Parathyroid adenoma (tissue), 2 donors: ENCODE results near the gene MYO1D.

Source experiments
- H2AFZ ChIP-seq: fragments of 300-600 bp; sonication (generic); one replicate; pipeline ENCODE4 v1.7.0; 2017; ENCODE audit warnings: antibody characterized with exemption, mild to moderate bottlenecking
- H3K27ac ChIP-seq: fragments of 300-600 bp; sonication (generic); one replicate; pipeline ENCODE4 v1.7.0; 2017
- H3K27me3 ChIP-seq: fragments of 300-600 bp; sonication (generic); one replicate; pipeline ENCODE4 v1.7.0; 2017; ENCODE audit warnings: low read length; ENCODE audit not compliant: control insufficient read depth, insufficient read depth
- H3K36me3 ChIP-seq: fragments of 300-600 bp; sonication (generic); one replicate; pipeline ENCODE4 v1.7.0; 2017; ENCODE audit warnings: low read length; ENCODE audit not compliant: control insufficient read depth, insufficient read depth
- H3K4me1 ChIP-seq: fragments of 300-600 bp; sonication (generic); one replicate; pipeline ENCODE4 v1.7.0; 2017; ENCODE audit warnings: control low read depth
- H3K4me2 ChIP-seq: fragments of 300-600 bp; sonication (generic); one replicate; pipeline ENCODE4 v1.7.0; 2017; ENCODE audit warnings: low read length
- H3K4me3 ChIP-seq: fragments of 300-600 bp; sonication (generic); one replicate; pipeline ENCODE4 v1.7.0; 2017; ENCODE audit warnings: low read depth, low read length
- H3K79me2 ChIP-seq: fragments of 300-600 bp; sonication (generic); one replicate; pipeline ENCODE4 v1.7.0; 2017; ENCODE audit warnings: control low read depth
- H3K9ac ChIP-seq: fragments of 300-600 bp; sonication (generic); one replicate; pipeline ENCODE4 v1.7.0; 2017; ENCODE audit warnings: mild to moderate bottlenecking
- H3K9me3 ChIP-seq: fragments of 300-600 bp; sonication (generic); one replicate; pipeline ENCODE4 v1.7.0; 2017; ENCODE audit warnings: low read length; ENCODE audit not compliant: control insufficient read depth
- CTCF ChIP-seq: fragments of 300-600 bp; sonication (generic); IDR thresholded peaks from one replicate; pipeline ENCODE4 v1.7.0; 2017; ENCODE audit warnings: antibody characterized with exemption, mild to moderate bottlenecking
- donor health status: primary hyperparathyroidism.

The MYO1D gene

DNA sequence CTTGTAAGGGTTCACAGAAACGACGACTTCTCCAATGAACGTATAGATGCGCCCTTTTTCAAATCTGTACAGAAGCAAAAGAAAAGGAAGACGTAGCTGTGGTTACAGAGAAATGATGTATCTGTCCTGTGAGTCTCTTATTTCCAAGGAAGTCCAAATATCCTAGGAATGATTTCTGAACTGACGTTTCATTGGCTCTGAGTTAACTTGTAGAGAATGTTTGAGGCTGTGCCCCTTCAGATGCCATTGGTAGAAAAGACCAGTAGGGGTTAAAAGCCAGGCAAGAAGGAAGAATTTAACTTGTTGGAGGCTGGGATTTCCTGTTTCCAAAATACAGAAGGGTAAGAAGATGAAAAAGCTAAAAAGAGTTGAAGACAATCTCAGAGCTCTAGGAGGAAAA is 96.2 kb downstream of the MYO1D start:
- Histone ChIP-seq H3K79me2 (no peaks in the 10 kb centered on the region), H3K27ac (no peak overlapping the region), H3K36me3 (no peaks in the 10 kb centered on the region), H3K4me3 (no peak overlapping the region), H3K9ac (no peak overlapping the region), H3K27me3 (no peaks in the 10 kb centered on the region), H3K9me3 (no peaks in the 10 kb centered on the region), H2AFZ (no peak overlapping the region), H3K4me2 (no peak overlapping the region), H3K4me1 (no peaks in the 10 kb centered on the region)
- TF ChIP-seq CTCF, result no peak

GRCh38 chr17:32777922-32778321 is 99.0 kb downstream of the MYO1D start:
- no peaks in the 10 kb centered on the region for H3K9me3 ChIP-seq
- no peak overlapping the region for H3K4me3 ChIP-seq
- no peak for TF ChIP-seq CTCF
- no peaks in the 10 kb centered on the region for H3K79me2 ChIP-seq
- no peak overlapping the region for H3K4me2 ChIP-seq
- H3K4me1 ChIP-seq, result no peaks in the 10 kb centered on the region
- no peak overlapping the region for H3K9ac ChIP-seq
- no peak overlapping the region for H2AFZ ChIP-seq
- no peaks in the 10 kb centered on the region for H3K36me3 ChIP-seq
- H3K27me3 ChIP-seq, result no peaks in the 10 kb centered on the region
- no peak overlapping the region for H3K27ac ChIP-seq

- Histone ChIP-seq H3K9me3 (no peaks in the 10 kb centered on the region), H3K27me3 (no peaks in the 10 kb centered on the region), H3K79me2 (no peaks in the 10 kb centered on the region), H2AFZ (no peak overlapping the region), H3K4me2 (no peak overlapping the region), H3K4me3 (no peak overlapping the region), H3K9ac (no peak overlapping the region), H3K27ac (no peak overlapping the region), H3K36me3 (no peaks in the 10 kb centered on the region), H3K4me1 (no peaks in the 10 kb centered on the region)
- TF ChIP-seq CTCF, result no peak
Measured at GRCh38 chr17:32777436-32777835, 99.5 kb downstream of the MYO1D start.

DNA sequence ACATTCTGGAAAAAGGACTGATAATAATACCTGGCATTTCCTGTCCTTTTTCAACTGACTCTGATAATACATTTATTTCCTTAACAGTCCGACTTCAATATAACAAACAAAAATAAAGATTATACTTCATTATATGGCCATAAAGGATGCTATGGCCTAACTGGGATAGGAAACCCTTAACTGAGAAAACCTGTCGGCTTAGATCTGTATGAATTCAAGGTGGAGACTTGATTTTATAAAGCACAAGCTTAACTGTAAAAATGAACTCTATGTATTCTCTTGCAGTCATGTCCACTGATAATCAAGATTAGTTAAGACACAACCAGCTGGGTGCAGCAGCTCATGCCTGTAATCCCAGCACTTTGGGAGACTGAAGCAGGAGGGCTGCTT is 102.2 kb downstream of the MYO1D start:
- Histone ChIP-seq H3K9me3 (no peaks in the 10 kb centered on the region), H3K4me1 (no peaks in the 10 kb centered on the region), H3K9ac (no peak overlapping the region), H3K27ac (no peak overlapping the region), H3K79me2 (no peaks in the 10 kb centered on the region), H3K4me3 (no peak overlapping the region), H2AFZ (no peak overlapping the region), H3K27me3 (no peaks in the 10 kb centered on the region), H3K36me3 (no peaks in the 10 kb centered on the region), H3K4me2 (no peak overlapping the region)
- no peak for TF ChIP-seq CTCF

DNA sequence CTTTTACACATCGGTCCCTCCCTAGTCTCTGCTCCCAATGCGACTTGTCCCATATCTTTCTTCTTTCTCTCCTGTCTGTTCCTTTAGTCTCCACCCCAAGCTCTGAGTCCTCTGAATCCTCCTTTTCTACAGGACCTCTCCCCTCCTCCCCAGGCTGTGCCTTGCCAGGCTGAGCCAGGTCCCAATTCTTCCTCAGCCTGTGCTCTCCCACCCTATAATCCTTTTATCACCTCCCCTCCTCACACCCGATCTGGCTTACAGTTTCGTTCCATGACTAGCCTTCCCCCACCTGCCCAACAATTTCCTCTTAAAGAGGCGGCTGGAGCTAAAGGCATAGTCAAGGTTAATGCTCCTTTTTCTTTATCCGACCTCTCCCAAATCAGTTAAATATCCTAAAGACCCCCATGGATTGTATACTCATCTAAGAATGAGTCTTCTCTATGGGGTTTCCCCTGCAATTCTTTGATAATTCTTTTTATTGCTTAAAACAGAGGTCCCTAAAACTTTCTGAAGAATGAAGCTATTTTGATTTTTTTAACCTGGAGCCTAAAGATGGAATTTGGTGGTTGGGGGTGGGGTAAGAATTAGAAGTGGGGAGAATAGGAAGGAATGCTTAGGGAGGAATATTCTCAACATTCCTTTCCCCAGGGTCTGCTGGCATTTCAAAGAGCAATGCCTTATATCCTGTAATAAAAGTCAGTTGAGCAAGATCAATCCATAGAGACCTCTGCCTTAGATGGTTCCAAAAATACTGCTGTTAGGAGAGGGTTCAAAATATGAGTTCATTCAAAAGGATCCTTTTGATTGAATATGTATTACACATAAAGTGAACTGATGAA is 102.8 kb downstream of the MYO1D start:
- H3K9me3 ChIP-seq, result no peaks in the 10 kb centered on the region
- H3K4me3 ChIP-seq, result no peak overlapping the region
- TF ChIP-seq CTCF, result no peak
- H3K27ac ChIP-seq, result no peak overlapping the region
- H3K27me3 ChIP-seq, result no peaks in the 10 kb centered on the region
- no peak overlapping the region for H2AFZ ChIP-seq
- H3K9ac ChIP-seq, result no peak overlapping the region
- H3K4me2 ChIP-seq, result no peak overlapping the region
- H3K4me1 ChIP-seq, result no peaks in the 10 kb centered on the region
- no peaks in the 10 kb centered on the region for H3K36me3 ChIP-seq
- H3K79me2 ChIP-seq, result no peaks in the 10 kb centered on the region
